ENCODE measurements around the gene CPLX3. TPM values are rescaled to one million over a fixed set of nuclear protein-coding genes. Genes with fewer than 3 reads are reported as not detected.

Gene CPLX3
- total and polyA plus RNA-seq, 2 donors (not counting 3 experiments of a cell fraction or from before 2014, with no cell fraction given) = not detected

DNA sequence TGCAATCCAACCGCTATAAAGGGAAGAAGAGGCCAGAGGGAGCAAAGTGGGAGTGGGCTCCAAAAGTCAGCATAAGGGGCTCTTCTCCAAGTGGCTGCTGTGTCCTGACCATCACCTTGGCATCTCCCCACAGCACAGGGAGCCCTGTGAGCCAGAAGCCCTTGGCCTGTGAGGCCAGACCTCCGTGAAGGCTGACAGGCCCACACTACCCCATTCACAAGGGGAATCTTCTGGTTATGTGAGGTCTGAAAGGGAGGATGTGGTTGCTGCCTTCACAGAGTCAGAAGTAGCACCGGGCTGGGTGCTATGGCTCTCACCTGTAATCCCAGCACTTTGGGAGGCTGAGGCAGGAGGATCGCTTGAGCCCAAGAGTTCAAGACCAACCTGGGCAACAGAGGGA is 19.2 kb downstream of the CPLX3 start:
- Histone ChIP-seq H3K36me3 (ENCODE audit: control insufficient read depth in 2 of 2, extremely low read depth in 1 of 2, insufficient read depth in 2 of 2, low read length in 2 of 2) (peaks cover 3 to 26% of the 10 kb centered on the region in 2 experiments), H3K27ac (ENCODE audit: insufficient read depth, low read depth, low read length) (no peak overlapping the region), H2AFZ (ENCODE audit: low read depth, low read length) (no peak overlapping the region), H3K27me3 (ENCODE audit: control insufficient read depth in 2 of 2, insufficient read depth in 2 of 2, low read length in 2 of 2) (no peaks in the 10 kb centered on the region), H3K4me3 (replicated peaks in 1 of 3; ENCODE audit: insufficient read depth in 1 of 3, low read depth in 1 of 3, low read length in 3 of 3) (no peak overlapping the region), H3K9me3 (replicated peaks; ENCODE audit: control insufficient read depth, insufficient read depth, low read length) (no peaks in the 10 kb centered on the region), H4K20me1 (replicated peaks; ENCODE audit: control insufficient read depth, extremely low read depth, insufficient read depth, low read length) (no peaks in the 10 kb centered on the region), H3K4me1 (ENCODE audit: control insufficient read depth, extremely low read depth, insufficient read depth, low read length) (peaks cover 11% of the 10 kb centered on the region), H3K9ac (replicated peaks; ENCODE audit: extremely low read depth, insufficient read depth, low read length) (no peak overlapping the region), H3K9me1 (replicated peaks; ENCODE audit: control insufficient read depth, extremely low read depth, insufficient read depth, low read length) (no peaks in the 10 kb centered on the region), H3K79me2 (ENCODE audit: control insufficient read depth, insufficient read depth, low read length) (peaks cover 2% of the 10 kb centered on the region), H3K4me2 (ENCODE audit: insufficient read depth, low read length) (no peak overlapping the region)
- no peak for TF ChIP-seq POLR2A (IDR thresholded peaks at IDR 0.05; ENCODE audit: low read depth, low read length)
- CTCF ChIA-PET = interaction anchor here (1.2 to 5.3 kb wide), 3 partner anchors 12 to 56 kb away, joined by 3 to 37 read pairs (median 3); no protein-coding TSS in a partner anchor
- POLR2A ChIA-PET = interaction anchor here (1.1 kb wide), 1 partner anchor 61 kb away, joined by 3 read pairs; no protein-coding TSS in a partner anchor
- DNase-seq (ENCODE audit: low read depth, low spot score) (no peak), FAIRE-seq (no peak)
- intact Hi-C loops (cut with micrococcal nuclease) (no loop called here), dilution Hi-C loops (cut with MboI; ENCODE audit: extremely low pct_ligation_motif_present, low sequenced_read_pairs) (no loop called here)
- no TSS peak for BruUV-seq (replicated peaks)

DNA sequence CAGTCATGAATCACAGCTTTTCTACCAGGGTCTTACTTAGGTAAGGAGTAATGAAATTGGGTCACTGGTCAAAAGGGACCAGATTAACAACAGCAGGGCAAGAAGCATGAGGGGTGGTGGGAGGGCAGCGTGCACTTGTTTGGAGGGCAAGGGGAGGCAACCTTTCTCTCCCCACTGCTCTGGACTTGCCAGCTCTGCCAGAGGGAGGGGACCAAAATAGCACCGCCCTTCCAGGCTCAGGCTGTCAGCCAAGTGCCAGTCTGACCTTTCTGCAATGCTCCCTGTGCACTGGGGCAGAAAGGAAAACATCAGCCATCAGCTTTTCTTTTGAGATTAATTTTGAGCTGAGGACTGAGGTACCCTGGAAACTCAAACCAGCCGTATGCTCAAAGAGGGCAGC is 21.0 kb downstream of the CPLX3 start:
- FAIRE-seq (no peak), DNase-seq (ENCODE audit: low read depth, low spot score) (no peak)
- Histone ChIP-seq H3K4me3 (replicated peaks in 1 of 3; ENCODE audit: insufficient read depth in 1 of 3, low read depth in 1 of 3, low read length in 3 of 3) (no peak overlapping the region), H3K9me1 (replicated peaks; ENCODE audit: control insufficient read depth, extremely low read depth, insufficient read depth, low read length) (no peaks in the 10 kb centered on the region), H3K27me3 (ENCODE audit: control insufficient read depth in 2 of 2, insufficient read depth in 2 of 2, low read length in 2 of 2) (no peaks in the 10 kb centered on the region), H3K79me2 (ENCODE audit: control insufficient read depth, insufficient read depth, low read length) (no peaks in the 10 kb centered on the region), H3K27ac (ENCODE audit: insufficient read depth, low read depth, low read length) (no peak overlapping the region), H3K4me1 (ENCODE audit: control insufficient read depth, extremely low read depth, insufficient read depth, low read length) (peaks cover 9% of the 10 kb centered on the region), H3K4me2 (ENCODE audit: insufficient read depth, low read length) (no peak overlapping the region), H2AFZ (ENCODE audit: low read depth, low read length) (no peak overlapping the region), H3K9ac (replicated peaks; ENCODE audit: extremely low read depth, insufficient read depth, low read length) (no peak overlapping the region), H4K20me1 (replicated peaks; ENCODE audit: control insufficient read depth, extremely low read depth, insufficient read depth, low read length) (no peaks in the 10 kb centered on the region), H3K36me3 (ENCODE audit: control insufficient read depth in 2 of 2, extremely low read depth in 1 of 2, insufficient read depth in 2 of 2, low read length in 2 of 2) (peaks cover 11 to 43% of the 10 kb centered on the region in 2 experiments), H3K9me3 (replicated peaks; ENCODE audit: control insufficient read depth, insufficient read depth, low read length) (no peaks in the 10 kb centered on the region)
- POLR2A ChIA-PET = interaction anchor here (0.7 kb wide), 1 partner anchor 30 kb away, joined by 4 read pairs; no protein-coding TSS in a partner anchor
- BruUV-seq (replicated peaks) = no TSS peak
- dilution Hi-C loops (cut with MboI; ENCODE audit: extremely low pct_ligation_motif_present, low sequenced_read_pairs) (no loop called here), intact Hi-C loops (cut with micrococcal nuclease) (no loop called here)
- TF ChIP-seq, protein P1, sequence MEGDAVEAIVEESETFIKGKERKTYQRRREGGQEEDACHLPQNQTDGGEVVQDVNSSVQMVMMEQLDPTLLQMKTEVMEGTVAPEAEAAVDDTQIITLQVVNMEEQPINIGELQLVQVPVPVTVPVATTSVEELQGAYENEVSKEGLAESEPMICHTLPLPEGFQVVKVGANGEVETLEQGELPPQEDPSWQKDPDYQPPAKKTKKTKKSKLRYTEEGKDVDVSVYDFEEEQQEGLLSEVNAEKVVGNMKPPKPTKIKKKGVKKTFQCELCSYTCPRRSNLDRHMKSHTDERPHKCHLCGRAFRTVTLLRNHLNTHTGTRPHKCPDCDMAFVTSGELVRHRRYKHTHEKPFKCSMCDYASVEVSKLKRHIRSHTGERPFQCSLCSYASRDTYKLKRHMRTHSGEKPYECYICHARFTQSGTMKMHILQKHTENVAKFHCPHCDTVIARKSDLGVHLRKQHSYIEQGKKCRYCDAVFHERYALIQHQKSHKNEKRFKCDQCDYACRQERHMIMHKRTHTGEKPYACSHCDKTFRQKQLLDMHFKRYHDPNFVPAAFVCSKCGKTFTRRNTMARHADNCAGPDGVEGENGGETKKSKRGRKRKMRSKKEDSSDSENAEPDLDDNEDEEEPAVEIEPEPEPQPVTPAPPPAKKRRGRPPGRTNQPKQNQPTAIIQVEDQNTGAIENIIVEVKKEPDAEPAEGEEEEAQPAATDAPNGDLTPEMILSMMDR (IDR thresholded peaks at IDR 0.05; ENCODE audit: extremely low read depth in 1 of 2, insufficient read depth in 1 of 2, low read depth in 1 of 2, low read length in 2 of 2) = no peak
- TF ChIP-seq POLR2A (IDR thresholded peaks at IDR 0.05; ENCODE audit: low read depth, low read length) (no peak), POLR2AphosphoS5 (IDR thresholded peaks at IDR 0.05; ENCODE audit: insufficient read depth, low read depth, low read length) (no peak), JUN (IDR thresholded peaks at IDR 0.05; ENCODE audit: borderline replicate concordance, insufficient read depth, insufficient read length, low read depth) (no peak), EZH2 (IDR thresholded peaks at IDR 0.05; ENCODE audit: borderline replicate concordance, low read depth, low read length, severe bottlenecking) (no peak), MYC (IDR thresholded peaks at IDR 0.05; ENCODE audit: low read depth, low read length) (no peak), GATA2 (IDR thresholded peaks at IDR 0.05; ENCODE audit: insufficient read depth, insufficient read length, low read depth, low read length) (no peak), FOS (IDR thresholded peaks at IDR 0.05; ENCODE audit: borderline replicate concordance, insufficient read depth, low read length) (no peak)
- TF ChIP-seq, protein P2, sequence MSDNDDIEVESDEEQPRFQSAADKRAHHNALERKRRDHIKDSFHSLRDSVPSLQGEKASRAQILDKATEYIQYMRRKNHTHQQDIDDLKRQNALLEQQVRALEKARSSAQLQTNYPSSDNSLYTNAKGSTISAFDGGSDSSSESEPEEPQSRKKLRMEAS (IDR thresholded peaks at IDR 0.05; ENCODE audit: insufficient read depth, insufficient read length) = no peak
- CTCF ChIA-PET = interaction anchor here (1.7 kb wide), 1 partner anchor 54 kb away, joined by 9 read pairs; no protein-coding TSS in a partner anchor

All from endothelial cell of umbilical vein (primary cell).